Right lobe of liver (tissue), 6 donors: ENCODE measurements around the gene PAX8. TPM values are rescaled to one million over a fixed set of nuclear protein-coding genes. Genes with fewer than 3 reads are reported as not detected.
A peak's percentile ranks its signal among the peaks of the same experiment; 100 is the strongest.

Experiments used
- ATAC-seq, 4 donors: fragments of 200-7000 bp; cut with Tn5 transposase; one replicate each; pipeline ENCODE4 v1.9.1; 2020; ENCODE audit warnings: mild to moderate bottlenecking in 4 of 4, moderate library complexity in 4 of 4
- DNase-seq, 3 donors: peaks; one replicate each; pipeline ENCODE4 v3.0.0-alpha.2; 2020
- H3K27ac ChIP-seq, 3 donors: fragments of 200-600 bp; one replicate each; pipeline ENCODE4 v1.8.0; 2022
- H3K27me3 ChIP-seq, 2 donors: fragments of 200-600 bp; one replicate each; pipeline ENCODE4 v1.8.0; 2022
- H3K36me3 ChIP-seq, 4 donors: fragments of 200-600 bp; sonication (generic) in 1 of 4; one replicate each; pipeline versions ENCODE4 v1.5.1 to v1.8.0; 2017 to 2022; ENCODE audit warnings: control low read depth in 1 of 4
- H3K4me1 ChIP-seq, 4 donors: fragments of 200-600 bp; sonication (generic) in 1 of 4; one replicate each; pipeline versions ENCODE4 v1.5.1 to v1.8.0; 2017 to 2022; ENCODE audit warnings: control low read depth in 1 of 4
- H3K4me3 ChIP-seq, 3 donors: fragments of 200-600 bp; one replicate each; pipeline ENCODE4 v1.8.0; 2022
- H3K9me3 ChIP-seq, 4 donors: fragments of 200-600 bp; sonication (generic) in 1 of 4; one replicate each; pipeline versions ENCODE4 v1.5.1 to v1.8.0; 2017 to 2022; ENCODE audit warnings: control low read depth in 1 of 4
- CTCF ChIP-seq, 4 donors: fragments of 200-600 bp in 3 of 4; fragments of 450-650 bp in 1 of 4; IDR thresholded peaks; one replicate each; pipeline versions ENCODE4 v1.5.1 to v1.8.0; 2016 to 2022; ENCODE audit warnings: antibody characterized with exemption in 4 of 4, mild to moderate bottlenecking in 2 of 4
- POLR2A ChIP-seq: fragments of 450-650 bp; IDR thresholded peaks from one replicate; pipeline ENCODE4 v1.6.1; 2017; ENCODE audit warnings: antibody characterized with exemption, mild to moderate bottlenecking
- WGBS: methylation state at CpG from one replicate; pipeline ENCODE4 v1.1.6; 2018; ENCODE audit warnings: low coverage, low lambda C conversion rate; ENCODE audit not compliant: insufficient coverage; ENCODE audit errors: missing lambda C conversion rate; 5-methylcytosine and 5-hydroxymethylcytosine counted together
- intact Hi-C, 2 donors: fragments of 100-400 bp; cut with DNase I; formaldehyde crosslinking; loops; one replicate each; pipeline versions ENCODE4 v1.11.2 to v1.14.1; 2022
- total RNA-seq, 6 experiments: library from RNA; depleted of rRNA in 2 of 6; stranded (reverse); fragments of >200 nt in 2 of 6; fragmentation: NEBNext Ultra II Directional in 3 of 6; extraction: Animal tissue kit (Norgen Biotek cat#: 25700) in 3 of 6; gene quantifications; one replicate each; pipeline versions ENCODE4 v1.1.0 to v1.2.4, GENCODE V29; 2016 to 2023
- donor health status: DM: no; HTN: yes; CAD: no.
- donor health status: DM: no; HTN: no; CAD: no.
- donor health status: DM: no; HTN: no; CAD: no.
- donor health status: DM: no; HTN: yes; CAD: no.
- donor health status: DM: no; HTN: yes; CAD: no.

Gene PAX8
- total RNA-seq, 6 experiments from 2014 or later: 0.27 to 1.9 (median 0.86) TPM

- ATAC-seq: no peak
- H3K4me1 ChIP-seq: peaks cover 0 to 14% (median 9%) of the 10 kb centered on the region in 4 donors
- H3K27me3 ChIP-seq: no peaks in the 10 kb centered on the region
- H3K27ac ChIP-seq: peak overlapping the region in 1 of 3 donors; percentile 83
- no peaks in the 10 kb centered on the region for H3K9me3 ChIP-seq
- intact Hi-C loops: no loop called here
- H3K4me3 ChIP-seq: no peak overlapping the region
- peak in 1 of 3 donors; percentile 37 for DNase-seq
- WGBS: 60% methylated on average over 1 of the region's 4 CpGs
- peaks cover 0 to 20% (median 8%) of the 10 kb centered on the region in 4 donors for H3K36me3 ChIP-seq
- TF ChIP-seq CTCF (IDR thresholded peaks at IDR 0.05) (no peak), POLR2A (no peak)
These were observed 78.5 kb downstream of the PAX8 start for GRCh38 chr2:113200236-113200635.

GRCh38 chr2:113198790-113199612 is 79.7 kb downstream of the PAX8 start:
- peak overlapping the region; percentile 83 to 90 (median 88) for H3K27ac ChIP-seq
- 2% methylated on average over 9 of the region's 79 CpGs for WGBS
- peaks cover 0 to 14% (median 9%) of the 10 kb centered on the region in 4 donors for H3K4me1 ChIP-seq
- TF ChIP-seq CTCF (IDR thresholded peaks at IDR 0.05) (peak; percentile 95 to 99 (median 97)), POLR2A (peak; percentile 80)
- ATAC-seq (peak; percentile 77 to 91 (median 86)), DNase-seq (peak; percentile 90 to 93 (median 91))
- no peaks in the 10 kb centered on the region for H3K27me3 ChIP-seq
- peaks cover 0 to 30% (median 8%) of the 10 kb centered on the region in 4 donors for H3K36me3 ChIP-seq
- H3K4me3 ChIP-seq: peak overlapping the region; percentile 72 to 85 (median 80)
- intact Hi-C loops: loop anchor here (5.0 to 10.0 kb wide), 2 partner anchors 62 to 64 kb away; no protein-coding TSS in a partner anchor
- H3K9me3 ChIP-seq: no peaks in the 10 kb centered on the region

- WGBS: 43% methylated on average over 22 of the region's 32 CpGs
- Histone ChIP-seq H3K4me3 (peak overlapping the region; percentile 72 to 85 (median 80)), H3K27me3 (no peaks in the 10 kb centered on the region), H3K36me3 (peaks cover 0 to 33% (median 9%) of the 10 kb centered on the region in 4 donors), H3K9me3 (no peaks in the 10 kb centered on the region), H3K4me1 (peaks cover 0 to 14% (median 9%) of the 10 kb centered on the region in 4 donors), H3K27ac (peak overlapping the region; percentile 83 to 90 (median 88))
- intact Hi-C loops: loop anchor here (5.0 to 10.0 kb wide), 2 partner anchors 61 to 63 kb away; no protein-coding TSS in a partner anchor
- DNase-seq (peak in 1 of 3 donors; percentile 47), ATAC-seq (peak; percentile 10 to 55 (median 28))
- no peak for TF ChIP-seq CTCF (IDR thresholded peaks at IDR 0.05)
- no peak for TF ChIP-seq POLR2A
These were observed 80.5 kb downstream of the PAX8 start for GRCh38 chr2:113198048-113198789.

GRCh38 chr2:113197347-113198047 is 81.2 kb downstream of the PAX8 start:
- 84% methylated on average over 5 of the region's 17 CpGs for WGBS
- H3K27ac ChIP-seq: peak overlapping the region in 2 of 3 donors; percentile 83 to 88
- no peaks in the 10 kb centered on the region for H3K27me3 ChIP-seq
- H3K36me3 ChIP-seq: peaks cover 0 to 40% (median 9%) of the 10 kb centered on the region in 4 donors
- intact Hi-C loops: loop anchor here (5.0 to 10.0 kb wide), 2 partner anchors 60 to 63 kb away; no protein-coding TSS in a partner anchor
- no peaks in the 10 kb centered on the region for H3K9me3 ChIP-seq
- TF ChIP-seq POLR2A (no peak), CTCF (IDR thresholded peaks at IDR 0.05) (no peak)
- ATAC-seq: no peak
- peak in 1 of 3 donors; percentile 51 for DNase-seq
- peaks cover 0 to 14% (median 9%) of the 10 kb centered on the region in 4 donors for H3K4me1 ChIP-seq
- H3K4me3 ChIP-seq: no peak overlapping the region
